ENCODE results near the gene PRUNE2.

GRCh38 chr9:76820431-76820830 lies 85.5 kb downstream of the PRUNE2 start:
- TF ChIP-seq CTCF (IDR thresholded peaks at IDR 0.05): no peak
- TF ChIP-seq EP300 (IDR thresholded peaks at IDR 0.05): no peak
